Activated naive CD8-positive, alpha-beta T cell treated with anti-CD3 and anti-CD28 coated beads for 36 hours (primary cell): ENCODE results near the gene RYR3. TPM values are rescaled to one million over a fixed set of nuclear protein-coding genes. Genes with fewer than 3 reads are reported as not detected.

ENCODE experiments used
- DNase-seq: peaks from one replicate; pipeline ENCODE4 v3.0.0; 2021
- H3K27ac Mint-ChIP-seq: one replicate; pipeline ENCODE4 v1.8.0; 2022; ENCODE audit warnings: mild to moderate bottlenecking, moderate library complexity, mixed read lengths
- H3K27me3 Mint-ChIP-seq: one replicate; pipeline ENCODE4 v1.8.0; 2022; ENCODE audit warnings: mild to moderate bottlenecking, mixed read lengths
- H3K36me3 Mint-ChIP-seq: one replicate; pipeline ENCODE4 v1.8.0; 2021; ENCODE audit warnings: mild to moderate bottlenecking, mixed read lengths
- H3K4me1 Mint-ChIP-seq: one replicate; pipeline ENCODE4 v1.8.0; 2021; ENCODE audit warnings: mixed read lengths
- H3K4me3 Mint-ChIP-seq: one replicate; pipeline ENCODE4 v1.8.0; 2022; ENCODE audit warnings: mild to moderate bottlenecking, moderate library complexity, mixed read lengths
- H3K9me3 Mint-ChIP-seq: one replicate; pipeline ENCODE4 v1.8.0; 2022; ENCODE audit warnings: mixed read lengths
- total RNA-seq, 2 experiments: library from RNA; stranded (reverse); gene quantifications; one replicate each; pipeline ENCODE4 v1.2.3, GENCODE V29; 2021

Gene RYR3
- total RNA-seq, 2 experiments from 2014 or later: not detected

GRCh38 chr15:33442449-33442848 is 131.7 kb downstream of the RYR3 start:
- H3K9me3 Mint-ChIP-seq: no peaks in the 10 kb centered on the region
- no peak for DNase-seq
- peaks cover 2% of the 10 kb centered on the region for H3K27me3 Mint-ChIP-seq
- H3K4me1 Mint-ChIP-seq: no peaks in the 10 kb centered on the region
- no peak overlapping the region for H3K4me3 Mint-ChIP-seq
- no peaks in the 10 kb centered on the region for H3K36me3 Mint-ChIP-seq
- H3K27ac Mint-ChIP-seq: no peak overlapping the region

- no peak overlapping the region for H3K27ac Mint-ChIP-seq
- H3K27me3 Mint-ChIP-seq: peaks cover 11% of the 10 kb centered on the region
- H3K36me3 Mint-ChIP-seq: no peaks in the 10 kb centered on the region
- no peak for DNase-seq
- no peak overlapping the region for H3K4me3 Mint-ChIP-seq
- no peaks in the 10 kb centered on the region for H3K9me3 Mint-ChIP-seq
- no peaks in the 10 kb centered on the region for H3K4me1 Mint-ChIP-seq
Measured at GRCh38 chr15:33443708-33444107, 132.9 kb downstream of the RYR3 start.

- Mint-ChIP-seq H3K4me3 (no peak overlapping the region), H3K27ac (no peak overlapping the region), H3K27me3 (peaks cover 15% of the 10 kb centered on the region), H3K9me3 (no peaks in the 10 kb centered on the region), H3K4me1 (no peaks in the 10 kb centered on the region), H3K36me3 (no peaks in the 10 kb centered on the region)
- no peak for DNase-seq
Measured at GRCh38 chr15:33445984-33446383, 135.2 kb downstream of the RYR3 start.

GRCh38 chr15:33448151-33448550 is 137.4 kb downstream of the RYR3 start:
- no peak for DNase-seq
- H3K27ac Mint-ChIP-seq: no peak overlapping the region
- no peak overlapping the region for H3K4me3 Mint-ChIP-seq
- H3K4me1 Mint-ChIP-seq: no peaks in the 10 kb centered on the region
- H3K9me3 Mint-ChIP-seq: no peaks in the 10 kb centered on the region
- peaks cover 15% of the 10 kb centered on the region for H3K27me3 Mint-ChIP-seq
- H3K36me3 Mint-ChIP-seq: no peaks in the 10 kb centered on the region

GRCh38 chr15:33448961-33449606 is 138.3 kb downstream of the RYR3 start:
- Mint-ChIP-seq H3K4me1 (no peaks in the 10 kb centered on the region), H3K36me3 (no peaks in the 10 kb centered on the region), H3K9me3 (no peaks in the 10 kb centered on the region), H3K27ac (no peak overlapping the region), H3K4me3 (no peak overlapping the region), H3K27me3 (peaks cover 15% of the 10 kb centered on the region)
- DNase-seq: no peak

- Mint-ChIP-seq H3K27ac (no peak overlapping the region), H3K4me3 (no peak overlapping the region), H3K4me1 (no peaks in the 10 kb centered on the region), H3K9me3 (no peaks in the 10 kb centered on the region), H3K36me3 (no peaks in the 10 kb centered on the region), H3K27me3 (peaks cover 15% of the 10 kb centered on the region)
- DNase-seq: no peak
Measured at GRCh38 chr15:33449810-33450209, 139.0 kb downstream of the RYR3 start.

- Mint-ChIP-seq H3K4me1 (no peaks in the 10 kb centered on the region), H3K27me3 (peaks cover 13% of the 10 kb centered on the region), H3K27ac (no peak overlapping the region), H3K9me3 (no peaks in the 10 kb centered on the region), H3K36me3 (no peaks in the 10 kb centered on the region), H3K4me3 (no peak overlapping the region)
- DNase-seq: no peak
Measured at GRCh38 chr15:33451385-33451784, 140.6 kb downstream of the RYR3 start.

GRCh38 chr15:33453761-33454160 is 143.0 kb downstream of the RYR3 start:
- H3K27me3 Mint-ChIP-seq: peaks cover 7% of the 10 kb centered on the region
- no peaks in the 10 kb centered on the region for H3K36me3 Mint-ChIP-seq
- no peak overlapping the region for H3K4me3 Mint-ChIP-seq
- no peak overlapping the region for H3K27ac Mint-ChIP-seq
- H3K4me1 Mint-ChIP-seq: no peaks in the 10 kb centered on the region
- DNase-seq: no peak
- H3K9me3 Mint-ChIP-seq: no peaks in the 10 kb centered on the region

- H3K9me3 Mint-ChIP-seq: no peaks in the 10 kb centered on the region
- no peak overlapping the region for H3K4me3 Mint-ChIP-seq
- H3K36me3 Mint-ChIP-seq: no peaks in the 10 kb centered on the region
- H3K27ac Mint-ChIP-seq: no peak overlapping the region
- H3K27me3 Mint-ChIP-seq: peaks cover 7% of the 10 kb centered on the region
- no peaks in the 10 kb centered on the region for H3K4me1 Mint-ChIP-seq
- no peak for DNase-seq
Measured at GRCh38 chr15:33454346-33454745, 143.6 kb downstream of the RYR3 start.

GRCh38 chr15:33454996-33455395 is 144.2 kb downstream of the RYR3 start:
- DNase-seq: no peak
- Mint-ChIP-seq H3K4me1 (no peaks in the 10 kb centered on the region), H3K9me3 (no peaks in the 10 kb centered on the region), H3K4me3 (no peak overlapping the region), H3K27ac (no peak overlapping the region), H3K27me3 (peaks cover 4% of the 10 kb centered on the region), H3K36me3 (no peaks in the 10 kb centered on the region)

- Mint-ChIP-seq H3K4me1 (no peaks in the 10 kb centered on the region), H3K27me3 (peaks cover 4% of the 10 kb centered on the region), H3K36me3 (no peaks in the 10 kb centered on the region), H3K27ac (no peak overlapping the region), H3K9me3 (no peaks in the 10 kb centered on the region), H3K4me3 (no peak overlapping the region)
- no peak for DNase-seq
Measured at GRCh38 chr15:33458421-33458820, 147.7 kb downstream of the RYR3 start.

GRCh38 chr15:33460166-33460805 is 149.5 kb downstream of the RYR3 start:
- Mint-ChIP-seq H3K36me3 (no peaks in the 10 kb centered on the region), H3K4me3 (no peak overlapping the region), H3K27ac (no peak overlapping the region), H3K4me1 (no peaks in the 10 kb centered on the region), H3K27me3 (peaks cover 4% of the 10 kb centered on the region), H3K9me3 (no peaks in the 10 kb centered on the region)
- DNase-seq: no peak

- H3K36me3 Mint-ChIP-seq: no peaks in the 10 kb centered on the region
- no peaks in the 10 kb centered on the region for H3K4me1 Mint-ChIP-seq
- H3K27ac Mint-ChIP-seq: no peak overlapping the region
- H3K27me3 Mint-ChIP-seq: peaks cover 9% of the 10 kb centered on the region
- no peak for DNase-seq
- no peaks in the 10 kb centered on the region for H3K9me3 Mint-ChIP-seq
- H3K4me3 Mint-ChIP-seq: no peak overlapping the region
Measured at GRCh38 chr15:33461671-33462070, 150.9 kb downstream of the RYR3 start.

GRCh38 chr15:33467146-33467815 is 156.5 kb downstream of the RYR3 start:
- DNase-seq: no peak
- no peak overlapping the region for H3K27ac Mint-ChIP-seq
- no peak overlapping the region for H3K4me3 Mint-ChIP-seq
- H3K36me3 Mint-ChIP-seq: no peaks in the 10 kb centered on the region
- no peaks in the 10 kb centered on the region for H3K9me3 Mint-ChIP-seq
- H3K4me1 Mint-ChIP-seq: no peaks in the 10 kb centered on the region
- H3K27me3 Mint-ChIP-seq: peaks cover 5% of the 10 kb centered on the region

GRCh38 chr15:33467816-33468163 is 157.0 kb downstream of the RYR3 start:
- H3K36me3 Mint-ChIP-seq: no peaks in the 10 kb centered on the region
- H3K9me3 Mint-ChIP-seq: no peaks in the 10 kb centered on the region
- peaks cover 5% of the 10 kb centered on the region for H3K27me3 Mint-ChIP-seq
- H3K27ac Mint-ChIP-seq: no peak overlapping the region
- DNase-seq: no peak
- no peaks in the 10 kb centered on the region for H3K4me1 Mint-ChIP-seq
- H3K4me3 Mint-ChIP-seq: no peak overlapping the region

- no peak for DNase-seq
- Mint-ChIP-seq H3K27ac (no peak overlapping the region), H3K4me1 (no peaks in the 10 kb centered on the region), H3K36me3 (no peaks in the 10 kb centered on the region), H3K27me3 (peaks cover 5% of the 10 kb centered on the region), H3K9me3 (no peaks in the 10 kb centered on the region), H3K4me3 (no peak overlapping the region)
Measured at GRCh38 chr15:33468740-33469139, 158.0 kb downstream of the RYR3 start.
